HG02884 (cell line): ENCODE measurements around the gene BIRC6.
"Not testable (repeated sequence)": the region's sequence is repeated elsewhere in the genome, so short reads cannot be mapped to it uniquely, and the experiment has no call there.

Source experiments
- ATAC-seq: cut with Tn5 transposase; IDR thresholded peaks from one replicate; pipeline ENCODE4 v1.9.1; 2021; ENCODE audit warnings: mild to moderate bottlenecking, moderate library complexity; ENCODE audit not compliant: unreplicated experiment

BIRC6 gene

GRCh38 chr2:32611366-32611765 is 254.5 kb downstream of the BIRC6 start:
- no peak for ATAC-seq

- no peak for ATAC-seq
Observed at GRCh38 chr2:32611771-32612170, 254.9 kb downstream of the BIRC6 start.

- no peak for ATAC-seq
Observed at GRCh38 chr2:32614084-32614483, 257.3 kb downstream of the BIRC6 start.

- no peak for ATAC-seq
Observed at GRCh38 chr2:32617599-32618189, 260.9 kb downstream of the BIRC6 start.

- ATAC-seq, result no peak
Observed at GRCh38 chr2:32622570-32623310, 265.9 kb downstream of the BIRC6 start.

GRCh38 chr2:32623311-32623706 is 266.5 kb downstream of the BIRC6 start:
- ATAC-seq, result no peak

- no peak for ATAC-seq
Observed at GRCh38 chr2:32624812-32625211, 268.0 kb downstream of the BIRC6 start.

- no peak for ATAC-seq
Observed at GRCh38 chr2:32626639-32627221, 269.9 kb downstream of the BIRC6 start.

- peak; percentile 35 for ATAC-seq
Observed at GRCh38 chr2:32627441-32627813, 270.6 kb downstream of the BIRC6 start.

GRCh38 chr2:32627814-32628579 is 271.2 kb downstream of the BIRC6 start, which contains the start of gene TTC27:
TTC27 (plus strand) TSS chr2:32628050; CDS start chr2:32628293, 243 bp downstream.
- peak; percentile 100 for ATAC-seq

GRCh38 chr2:32632089-32632488 is 275.3 kb downstream of the BIRC6 start:
- no peak for ATAC-seq

- no peak for ATAC-seq
Observed at GRCh38 chr2:32633040-32633439, 276.2 kb downstream of the BIRC6 start.

- ATAC-seq, result not testable (repeated sequence)
Observed at GRCh38 chr2:32638548-32638947, 281.7 kb downstream of the BIRC6 start.

- no peak for ATAC-seq
Observed at GRCh38 chr2:32641180-32641579, 284.4 kb downstream of the BIRC6 start.

- no peak for ATAC-seq
Observed at GRCh38 chr2:32647180-32647651, 290.4 kb downstream of the BIRC6 start.

- ATAC-seq, result no peak
Observed at GRCh38 chr2:32652555-32653209, 295.9 kb downstream of the BIRC6 start.

- no peak for ATAC-seq
Observed at GRCh38 chr2:32656069-32656468, 299.2 kb downstream of the BIRC6 start.

- ATAC-seq, result no peak
Observed at GRCh38 chr2:32663864-32664263, 307.0 kb downstream of the BIRC6 start.

GRCh38 chr2:32666704-32667103 is 309.9 kb downstream of the BIRC6 start:
- ATAC-seq, result no peak

GRCh38 chr2:32668254-32668653 is 311.4 kb downstream of the BIRC6 start:
- ATAC-seq, result no peak
